Activated CD8-positive, alpha-beta memory T cell treated with anti-CD3 and anti-CD28 coated beads for 24 hours (primary cell): ENCODE results near the gene HSD17B2.
"Not testable (repeated sequence)": the region's sequence is repeated elsewhere in the genome, so short reads cannot be mapped to it uniquely, and the experiment has no call there.

ENCODE experiments used
- DNase-seq: peaks from one replicate; pipeline ENCODE4 v3.0.0-alpha.2; 2020

HSD17B2 gene

GRCh38 chr16:82136956-82137821 is 102.1 kb downstream of the HSD17B2 start:
- no peak for DNase-seq

- DNase-seq: no peak
Measured at GRCh38 chr16:82137822-82138167, 102.7 kb downstream of the HSD17B2 start.

GRCh38 chr16:82138478-82139285 is 103.6 kb downstream of the HSD17B2 start:
- DNase-seq: no peak

- DNase-seq: not testable (repeated sequence)
Measured at GRCh38 chr16:82139286-82139571, 104.2 kb downstream of the HSD17B2 start.

- DNase-seq: no peak
Measured at GRCh38 chr16:82146556-82146955, 111.5 kb downstream of the HSD17B2 start.

- DNase-seq: no peak
Measured at GRCh38 chr16:82146957-82147356, 111.9 kb downstream of the HSD17B2 start.

GRCh38 chr16:82147546-82147945 is 112.5 kb downstream of the HSD17B2 start:
- DNase-seq: no peak
